GM12878 (cell line): ENCODE measurements around the gene CDO1. TPM values are rescaled to one million over a fixed set of nuclear protein-coding genes. Genes with fewer than 3 reads are reported as not detected.

Experiments used
- ATAC-seq: fragments of 200-7000 bp; cut with Tn5 transposase; 3 replicates; pipeline ENCODE4 v1.9.1; 2020; ENCODE audit warnings: mild to moderate bottlenecking, moderate library complexity
- BruUV-seq: library from RNA; stranded (reverse); fragments of 400-500 nt; replicated peaks from 2 replicates; lab custom pipeline; 2021; lab: Mats Ljungman, UMichigan
- CTCF ChIA-PET: fragments of 300-600 bp; sonication (Branson Sonifier 250); formaldehyde crosslinking; extraction: SDS; loops from one replicate; lab custom pipeline; 2021; ENCODE audit warnings: inconsistent platforms; lab: Yijun Ruan, JAX
- POLR2A ChIA-PET: fragments of 350-600 bp; formaldehyde crosslinking; extraction: SDS; loops from one replicate; lab custom pipeline; 2021; ENCODE audit warnings: inconsistent platforms; lab: Charles Lee
- RAD21 ChIA-PET: fragments of 300-600 bp; sonication (Branson Sonifier 250); formaldehyde crosslinking; loops from one replicate; lab custom pipeline; 2023; ENCODE audit warnings: antibody characterized with exemption; ENCODE audit not compliant: unreplicated experiment; lab: Charles Lee
- SMC1A ChIA-PET: fragments of 300-600 bp; sonication (Branson Sonifier 250); formaldehyde crosslinking; loops from one replicate; lab custom pipeline; 2023; ENCODE audit not compliant: unreplicated experiment, uncharacterized antibody; lab: Charles Lee
- DNase-seq: peaks from one replicate; pipeline ENCODE4 v3.0.0-alpha.2; 2011; ENCODE audit warnings: low read depth, low spot score
- FAIRE-seq: peaks from 3 replicates; lab custom pipeline; 2011; peaks lifted over from hg19 to GRCh38; lab: Jason Lieb, UNC
- H2AFZ ChIP-seq: 2 replicates; pipeline ENCODE4 v1.6.0; 2011; ENCODE audit warnings: low read depth, low read length, control low read depth; ENCODE audit not compliant: control insufficient read depth
- H3K27ac ChIP-seq: 2 replicates; pipeline ENCODE4 v1.5.1; 2011; ENCODE audit warnings: control low read depth; ENCODE audit not compliant: control insufficient read depth, insufficient read depth
- H3K27me3 ChIP-seq, 2 experiments: replicated peaks in 1 of 2; 2 replicates each; pipeline versions ENCODE4 v1.6.0 to v1.6.1; 2011; ENCODE audit warnings: low read length in 1 of 2; ENCODE audit not compliant: control insufficient read depth in 2 of 2, insufficient read depth in 2 of 2
- H3K36me3 ChIP-seq, 2 experiments: 2 replicates each; pipeline ENCODE4 v1.5.1; 2011; ENCODE audit warnings: low read length in 1 of 2; ENCODE audit not compliant: control insufficient read depth in 2 of 2, insufficient read depth in 2 of 2
- H3K4me1 ChIP-seq: 2 replicates; pipeline ENCODE4 v1.6.1; 2011; ENCODE audit warnings: mild to moderate bottlenecking, low read length, moderate library complexity, mixed read lengths; ENCODE audit not compliant: control insufficient read depth, insufficient read depth
- H3K4me2 ChIP-seq: 2 replicates; pipeline ENCODE4 v1.6.0; 2011; ENCODE audit warnings: control low read depth; ENCODE audit not compliant: control insufficient read depth, insufficient read depth
- H3K4me3 ChIP-seq: fragments of 200-600 bp; sonication (generic); 2 replicates; pipeline ENCODE4 v1.5.1; 2016
- H3K79me2 ChIP-seq: 2 replicates; pipeline ENCODE4 v1.6.0; 2011; ENCODE audit warnings: low read length; ENCODE audit not compliant: control insufficient read depth, insufficient read depth
- H3K9ac ChIP-seq: 2 replicates; pipeline ENCODE4 v1.8.0; 2011; ENCODE audit warnings: low read length, control low read depth, mixed read lengths; ENCODE audit not compliant: control insufficient read depth, insufficient read depth
- H3K9me3 ChIP-seq: replicated peaks from 3 replicates; pipeline ENCODE4 v1.5.1; 2011; ENCODE audit warnings: mild to moderate bottlenecking, low read length; ENCODE audit not compliant: control insufficient read depth, insufficient read depth
- H4K20me1 ChIP-seq: 2 replicates; pipeline ENCODE4 v1.6.0; 2011; ENCODE audit not compliant: control insufficient read depth, insufficient read depth
- CREM ChIP-seq: IDR thresholded peaks from 2 replicates; pipeline ENCODE4 v1.6.1; 2014; ENCODE audit warnings: antibody characterized with exemption, low read depth
- HDAC6 ChIP-seq: fragments of 200-600 bp; sonication (generic); IDR thresholded peaks from one replicate; pipeline ENCODE4 v1.8.0; 2017; ENCODE audit warnings: antibody characterized with exemption; ENCODE audit not compliant: unreplicated experiment
- NFIC ChIP-seq: IDR thresholded peaks from 2 replicates; pipeline ENCODE4 v1.6.1; 2012; ENCODE audit warnings: low read depth, mild to moderate bottlenecking, inconsistent platforms, low read length, moderate library complexity
- PAX8 ChIP-seq: fragments of 450-650 bp; IDR thresholded peaks from 2 replicates; pipeline ENCODE4 v1.6.1; 2017; ENCODE audit warnings: mild to moderate bottlenecking, moderate library complexity
- RUNX3 ChIP-seq: IDR thresholded peaks from 2 replicates; pipeline ENCODE4 v1.6.1; 2012; ENCODE audit warnings: low read length, inconsistent platforms
- SUZ12 ChIP-seq: fragments of 200-600 bp; sonication (generic); IDR thresholded peaks from one replicate; pipeline ENCODE4 v1.6.1; 2018; ENCODE audit warnings: antibody characterized with exemption, mild to moderate bottlenecking; ENCODE audit not compliant: unreplicated experiment
- ZNF622 ChIP-seq: fragments of 450-650 bp; IDR thresholded peaks from 2 replicates; pipeline ENCODE4 v1.6.1; 2017; ENCODE audit warnings: mild to moderate bottlenecking, inconsistent platforms
- WGBS: methylation state at CpG from one replicate; pipeline ENCODE4 v1.1.6; 2016; ENCODE audit warnings: low lambda C conversion rate; ENCODE audit not compliant: insufficient replicate concordance, insufficient coverage; ENCODE audit errors: missing lambda C conversion rate; 5-methylcytosine and 5-hydroxymethylcytosine counted together
- in situ Hi-C: fragments of 300-500 bp; cut with MboI; formaldehyde crosslinking; loops from 9 replicates; pipeline ENCODE4 v1.14.3; 2018; ENCODE audit warnings: mixed read lengths
- intact Hi-C: fragments of 100-400 bp; cut with micrococcal nuclease; formaldehyde crosslinking; loops from one replicate; pipeline ENCODE4 v1.14.2; 2022; ENCODE audit not compliant: unreplicated experiment
- polyA plus RNA-seq, 11 experiments: library from polyadenylated mRNA; depleted of rRNA in 4 of 11; unstranded in 6 of 11; stranded (reverse) in 5 of 11; fragments of >200 nt; fragmentation: Nextera tagmentation in 4 of 11; fragmentation: Illumina TruSeq in 1 of 11; extraction: Ambion mirVana in 4 of 11; extraction: Trizol in 1 of 11; gene quantifications; 1 replicate in 1 of 11; 2 replicates in 10 of 11; pipeline versions ENCODE4 v1.2.1 to v1.2.3, GENCODE V29; 2011 to 2016; ENCODE audit warnings: inconsistent platforms in 2 of 11, missing spikeins in 2 of 11, low read depth in 1 of 11
- total RNA-seq, 4 experiments: library from RNA; depleted of rRNA in 3 of 4; stranded (reverse); fragments of >200 nt in 3 of 4; fragmentation: Illumina TruSeq in 1 of 4; extraction: Trizol in 1 of 4; gene quantifications; 2 replicates each; pipeline versions ENCODE4 v1.2.1 to v1.2.3, GENCODE V29; 2013 to 2021
- TF ChIP-seq, protein P1 (sequence below): IDR thresholded peaks from 2 replicates; pipeline ENCODE4 v1.6.1; 2012; ENCODE audit warnings: low read depth, low read length, improper control_type of control experiment
- TF ChIP-seq, protein P2 (sequence below): fragments of 450-650 bp; IDR thresholded peaks from 2 replicates; pipeline ENCODE4 v1.6.1; 2017; ENCODE audit warnings: mild to moderate bottlenecking, moderate library complexity
- TF ChIP-seq, protein P3 (sequence below): fragments of 450-650 bp; IDR thresholded peaks from 2 replicates; pipeline ENCODE4 v1.6.1; 2017; ENCODE audit warnings: low read depth, mild to moderate bottlenecking, moderate library complexity
- TF ChIP-seq, protein P4 (sequence below): fragments of 450-650 bp; IDR thresholded peaks from 2 replicates; pipeline ENCODE4 v1.6.1; 2017; ENCODE audit warnings: mild to moderate bottlenecking, moderate library complexity
- TF ChIP-seq, protein P5 (sequence below): IDR thresholded peaks from 2 replicates; pipeline ENCODE4 v1.6.1; 2012; ENCODE audit warnings: low read depth, low read length, improper control_type of control experiment

Gene CDO1
- total and polyA plus RNA-seq, 10 of the 15 experiments (the other 5 are each of a cell fraction or from before 2014, with no cell fraction given), result 0.05 TPM; not detected in 9

DNA sequence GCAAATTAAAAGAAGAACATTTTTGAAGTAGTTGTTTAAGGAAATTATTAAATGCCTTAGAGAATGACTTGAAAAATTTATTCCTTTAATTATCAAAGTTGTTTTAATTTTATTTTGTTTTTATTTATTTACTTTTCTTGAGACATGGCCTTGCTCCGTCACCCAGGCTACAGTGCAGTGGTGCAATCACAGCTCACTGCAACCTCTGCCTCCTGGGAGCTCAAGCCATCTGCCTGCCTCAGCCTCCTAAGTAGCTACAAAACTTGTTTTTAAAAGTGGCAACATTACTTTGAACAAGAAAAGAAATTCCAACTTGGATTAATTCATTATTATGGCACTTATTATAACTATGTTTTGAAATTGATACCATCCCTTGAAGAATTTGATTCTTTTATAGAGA is 29.0 kb downstream of the CDO1 start:
- Histone ChIP-seq H3K27me3 (no peaks in the 10 kb centered on the region; a peak in 1 of 4 replicates), H3K9me3 (no peaks in the 10 kb centered on the region), H3K4me3 (no peak overlapping the region), H4K20me1 (no peaks in the 10 kb centered on the region), H3K9ac (no peak overlapping the region), H2AFZ (no peak overlapping the region), H3K4me2 (no peak overlapping the region), H3K36me3 (no peaks in the 10 kb centered on the region), H3K4me1 (no peaks in the 10 kb centered on the region), H3K27ac (no peak overlapping the region), H3K79me2 (no peaks in the 10 kb centered on the region)
- 32% methylated on average over 1 of the region's 1 CpG for WGBS
- POLR2A ChIA-PET, result no interaction called here
- DNase-seq (no peak), ATAC-seq (no peak), FAIRE-seq (no peak)
- RAD21 ChIA-PET, result no interaction called here
- intact Hi-C loops (no loop called here), in situ Hi-C loops (no loop called here)
- SMC1A ChIA-PET, result interaction anchor here (0.9 to 1.8 kb wide), 2 partner anchors 14 kb away, joined by 3 to 7 read pairs; no protein-coding TSS in a partner anchor
- BruUV-seq, result no TSS peak
- CTCF ChIA-PET, result no interaction called here
- TF ChIP-seq RUNX3 (no peak), CREM (no peak), ZNF622 (no peak), SUZ12 (no peak), HDAC6 (no peak), PAX8 (no peak), NFIC (no peak)
- TF ChIP-seq, protein P1, sequence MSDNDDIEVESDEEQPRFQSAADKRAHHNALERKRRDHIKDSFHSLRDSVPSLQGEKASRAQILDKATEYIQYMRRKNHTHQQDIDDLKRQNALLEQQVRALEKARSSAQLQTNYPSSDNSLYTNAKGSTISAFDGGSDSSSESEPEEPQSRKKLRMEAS, result no peak
- TF ChIP-seq, protein P2, sequence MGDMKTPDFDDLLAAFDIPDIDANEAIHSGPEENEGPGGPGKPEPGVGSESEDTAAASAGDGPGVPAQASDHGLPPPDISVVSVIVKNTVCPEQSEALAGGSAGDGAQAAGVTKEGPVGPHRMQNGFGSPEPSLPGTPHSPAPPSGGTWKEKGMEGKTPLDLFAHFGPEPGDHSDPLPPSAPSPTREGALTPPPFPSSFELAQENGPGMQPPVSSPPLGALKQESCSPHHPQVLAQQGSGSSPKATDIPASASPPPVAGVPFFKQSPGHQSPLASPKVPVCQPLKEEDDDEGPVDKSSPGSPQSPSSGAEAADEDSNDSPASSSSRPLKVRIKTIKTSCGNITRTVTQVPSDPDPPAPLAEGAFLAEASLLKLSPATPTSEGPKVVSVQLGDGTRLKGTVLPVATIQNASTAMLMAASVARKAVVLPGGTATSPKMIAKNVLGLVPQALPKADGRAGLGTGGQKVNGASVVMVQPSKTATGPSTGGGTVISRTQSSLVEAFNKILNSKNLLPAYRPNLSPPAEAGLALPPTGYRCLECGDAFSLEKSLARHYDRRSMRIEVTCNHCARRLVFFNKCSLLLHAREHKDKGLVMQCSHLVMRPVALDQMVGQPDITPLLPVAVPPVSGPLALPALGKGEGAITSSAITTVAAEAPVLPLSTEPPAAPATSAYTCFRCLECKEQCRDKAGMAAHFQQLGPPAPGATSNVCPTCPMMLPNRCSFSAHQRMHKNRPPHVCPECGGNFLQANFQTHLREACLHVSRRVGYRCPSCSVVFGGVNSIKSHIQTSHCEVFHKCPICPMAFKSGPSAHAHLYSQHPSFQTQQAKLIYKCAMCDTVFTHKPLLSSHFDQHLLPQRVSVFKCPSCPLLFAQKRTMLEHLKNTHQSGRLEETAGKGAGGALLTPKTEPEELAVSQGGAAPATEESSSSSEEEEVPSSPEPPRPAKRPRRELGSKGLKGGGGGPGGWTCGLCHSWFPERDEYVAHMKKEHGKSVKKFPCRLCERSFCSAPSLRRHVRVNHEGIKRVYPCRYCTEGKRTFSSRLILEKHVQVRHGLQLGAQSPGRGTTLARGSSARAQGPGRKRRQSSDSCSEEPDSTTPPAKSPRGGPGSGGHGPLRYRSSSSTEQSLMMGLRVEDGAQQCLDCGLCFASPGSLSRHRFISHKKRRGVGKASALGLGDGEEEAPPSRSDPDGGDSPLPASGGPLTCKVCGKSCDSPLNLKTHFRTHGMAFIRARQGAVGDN, result no peak
- TF ChIP-seq, protein P3, sequence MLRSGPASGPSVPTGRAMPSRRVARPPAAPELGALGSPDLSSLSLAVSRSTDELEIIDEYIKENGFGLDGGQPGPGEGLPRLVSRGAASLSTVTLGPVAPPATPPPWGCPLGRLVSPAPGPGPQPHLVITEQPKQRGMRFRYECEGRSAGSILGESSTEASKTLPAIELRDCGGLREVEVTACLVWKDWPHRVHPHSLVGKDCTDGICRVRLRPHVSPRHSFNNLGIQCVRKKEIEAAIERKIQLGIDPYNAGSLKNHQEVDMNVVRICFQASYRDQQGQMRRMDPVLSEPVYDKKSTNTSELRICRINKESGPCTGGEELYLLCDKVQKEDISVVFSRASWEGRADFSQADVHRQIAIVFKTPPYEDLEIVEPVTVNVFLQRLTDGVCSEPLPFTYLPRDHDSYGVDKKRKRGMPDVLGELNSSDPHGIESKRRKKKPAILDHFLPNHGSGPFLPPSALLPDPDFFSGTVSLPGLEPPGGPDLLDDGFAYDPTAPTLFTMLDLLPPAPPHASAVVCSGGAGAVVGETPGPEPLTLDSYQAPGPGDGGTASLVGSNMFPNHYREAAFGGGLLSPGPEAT, result no peak
- TF ChIP-seq, protein P4, sequence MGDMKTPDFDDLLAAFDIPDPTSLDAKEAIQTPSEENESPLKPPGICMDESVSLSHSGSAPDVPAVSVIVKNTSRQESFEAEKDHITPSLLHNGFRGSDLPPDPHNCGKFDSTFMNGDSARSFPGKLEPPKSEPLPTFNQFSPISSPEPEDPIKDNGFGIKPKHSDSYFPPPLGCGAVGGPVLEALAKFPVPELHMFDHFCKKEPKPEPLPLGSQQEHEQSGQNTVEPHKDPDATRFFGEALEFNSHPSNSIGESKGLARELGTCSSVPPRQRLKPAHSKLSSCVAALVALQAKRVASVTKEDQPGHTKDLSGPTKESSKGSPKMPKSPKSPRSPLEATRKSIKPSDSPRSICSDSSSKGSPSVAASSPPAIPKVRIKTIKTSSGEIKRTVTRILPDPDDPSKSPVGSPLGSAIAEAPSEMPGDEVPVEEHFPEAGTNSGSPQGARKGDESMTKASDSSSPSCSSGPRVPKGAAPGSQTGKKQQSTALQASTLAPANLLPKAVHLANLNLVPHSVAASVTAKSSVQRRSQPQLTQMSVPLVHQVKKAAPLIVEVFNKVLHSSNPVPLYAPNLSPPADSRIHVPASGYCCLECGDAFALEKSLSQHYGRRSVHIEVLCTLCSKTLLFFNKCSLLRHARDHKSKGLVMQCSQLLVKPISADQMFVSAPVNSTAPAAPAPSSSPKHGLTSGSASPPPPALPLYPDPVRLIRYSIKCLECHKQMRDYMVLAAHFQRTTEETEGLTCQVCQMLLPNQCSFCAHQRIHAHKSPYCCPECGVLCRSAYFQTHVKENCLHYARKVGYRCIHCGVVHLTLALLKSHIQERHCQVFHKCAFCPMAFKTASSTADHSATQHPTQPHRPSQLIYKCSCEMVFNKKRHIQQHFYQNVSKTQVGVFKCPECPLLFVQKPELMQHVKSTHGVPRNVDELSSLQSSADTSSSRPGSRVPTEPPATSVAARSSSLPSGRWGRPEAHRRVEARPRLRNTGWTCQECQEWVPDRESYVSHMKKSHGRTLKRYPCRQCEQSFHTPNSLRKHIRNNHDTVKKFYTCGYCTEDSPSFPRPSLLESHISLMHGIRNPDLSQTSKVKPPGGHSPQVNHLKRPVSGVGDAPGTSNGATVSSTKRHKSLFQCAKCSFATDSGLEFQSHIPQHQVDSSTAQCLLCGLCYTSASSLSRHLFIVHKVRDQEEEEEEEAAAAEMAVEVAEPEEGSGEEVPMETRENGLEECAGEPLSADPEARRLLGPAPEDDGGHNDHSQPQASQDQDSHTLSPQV, result no peak
- TF ChIP-seq, protein P5, sequence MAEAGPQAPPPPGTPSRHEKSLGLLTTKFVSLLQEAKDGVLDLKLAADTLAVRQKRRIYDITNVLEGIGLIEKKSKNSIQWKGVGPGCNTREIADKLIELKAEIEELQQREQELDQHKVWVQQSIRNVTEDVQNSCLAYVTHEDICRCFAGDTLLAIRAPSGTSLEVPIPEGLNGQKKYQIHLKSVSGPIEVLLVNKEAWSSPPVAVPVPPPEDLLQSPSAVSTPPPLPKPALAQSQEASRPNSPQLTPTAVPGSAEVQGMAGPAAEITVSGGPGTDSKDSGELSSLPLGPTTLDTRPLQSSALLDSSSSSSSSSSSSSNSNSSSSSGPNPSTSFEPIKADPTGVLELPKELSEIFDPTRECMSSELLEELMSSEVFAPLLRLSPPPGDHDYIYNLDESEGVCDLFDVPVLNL, result no peak
